HG02885 (cell line): Measurements from ENCODE around the gene NCAPG2.

ENCODE experiments used
- ATAC-seq: cut with Tn5 transposase; IDR thresholded peaks from one replicate; pipeline ENCODE4 v1.9.1; 2021; ENCODE audit warnings: mild to moderate bottlenecking; ENCODE audit not compliant: unreplicated experiment, poor library complexity

NCAPG2 gene

DNA sequence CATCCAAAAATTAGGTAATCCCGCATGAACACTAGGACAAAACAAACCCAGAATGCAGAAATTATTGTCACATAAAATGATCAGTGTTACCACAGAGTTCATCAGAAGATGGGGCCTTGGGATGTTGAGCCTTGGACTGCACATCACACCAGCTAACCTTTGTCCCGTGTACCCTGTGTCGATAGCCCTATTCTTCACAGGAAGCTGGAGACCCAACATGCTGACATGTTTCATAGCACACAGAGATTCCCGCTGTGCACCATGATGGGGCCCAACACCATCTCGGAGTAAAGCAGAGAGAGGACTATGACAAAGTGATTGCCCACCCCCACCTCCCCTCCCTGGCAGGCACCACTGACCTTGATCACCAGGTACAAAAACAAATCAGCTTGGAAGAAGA, 121.5 kb downstream of the NCAPG2 start:
- no peak for ATAC-seq

DNA sequence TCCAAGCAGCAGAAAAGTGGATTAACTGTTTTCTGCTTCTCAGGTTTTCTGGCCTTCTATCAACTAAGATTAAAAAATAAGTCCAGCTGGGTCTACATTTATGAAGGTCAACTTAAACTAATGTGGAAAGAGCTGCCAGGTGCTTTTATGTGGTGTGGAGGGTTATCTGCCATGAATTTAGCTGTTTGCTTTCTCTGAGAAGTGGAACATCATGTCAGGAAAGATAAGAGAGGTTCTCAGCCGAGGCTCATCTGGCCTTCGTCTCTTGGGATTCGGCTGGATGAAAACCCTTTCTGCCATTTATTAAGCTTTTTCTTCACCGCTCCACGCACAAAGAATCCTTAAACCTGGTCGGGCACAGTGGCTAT, 122.5 kb downstream of the NCAPG2 start:
- no peak for ATAC-seq

DNA sequence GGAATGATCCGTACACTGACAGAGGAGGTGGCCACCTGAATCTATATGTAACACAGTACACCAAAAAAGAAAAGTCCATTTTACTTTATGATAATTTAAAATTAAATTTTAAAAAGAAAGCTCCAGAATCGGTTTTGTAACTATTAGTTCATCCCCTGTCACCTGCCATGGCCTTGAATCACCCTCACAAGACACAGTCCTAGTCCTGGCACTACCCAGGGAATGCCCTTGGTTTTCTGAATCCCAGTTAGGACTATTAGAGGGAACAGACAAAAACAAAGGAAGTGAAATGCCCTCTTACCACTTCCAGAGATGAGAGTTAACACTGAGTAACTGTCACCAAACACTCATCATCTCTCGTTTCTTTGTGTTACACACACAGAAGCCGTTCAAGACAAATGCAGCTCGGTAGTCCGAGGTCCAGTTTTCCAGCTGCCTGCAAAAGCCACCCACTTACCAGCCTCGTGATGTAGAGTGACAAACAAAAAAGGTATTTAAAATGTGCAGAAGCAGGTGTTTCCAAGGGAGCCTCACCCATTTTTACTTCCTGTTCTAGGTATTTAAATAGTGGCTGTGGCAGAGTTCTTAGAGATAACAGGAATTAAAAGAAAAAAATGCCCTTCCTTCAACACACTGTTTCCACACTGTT, 123.0 kb downstream of the NCAPG2 start:
- no peak for ATAC-seq
